ENCODE data around the gene EYA2. TPM values are rescaled to one million over a fixed set of nuclear protein-coding genes. Genes with fewer than 3 reads are reported as not detected.

The EYA2 gene
- total and polyA plus RNA-seq, 2 donors (not counting 1 experiment from before 2014, with no cell fraction given) = 1.1 to 2.8 TPM

GRCh38 chr20:46994341-46994740 lies 99.7 kb downstream of the EYA2 start:
- Histone ChIP-seq H3K4me2 (replicated peaks; ENCODE audit: low read depth, low read length, poor library complexity, severe bottlenecking) (peak overlapping the region; percentile 64), H3K27me3 (replicated peaks in 1 of 4; ENCODE audit: control extremely low read depth in 1 of 4, control insufficient read depth in 3 of 4, insufficient read depth in 4 of 4, low read length in 3 of 4) (peaks cover 0 to 5% (median 0%) of the 10 kb centered on the region in 4 experiments), H3K79me2 (ENCODE audit: control insufficient read depth, insufficient read depth, low read length) (no peaks in the 10 kb centered on the region), H2AFZ (ENCODE audit: insufficient read depth, low read depth, low read length, poor library complexity, severe bottlenecking) (peak overlapping the region; percentile 77), H3K4me1 (ENCODE audit: control insufficient read depth in 2 of 2, insufficient read depth in 2 of 2, low read length in 2 of 2) (peaks cover 0 to 3% of the 10 kb centered on the region in 2 donors), H3K4me3 (ENCODE audit: control extremely low read depth in 1 of 5, extremely low read depth in 1 of 5, insufficient read depth in 1 of 5, low read depth in 2 of 5, low read length in 4 of 5) (peak overlapping the region in 3 of 5 experiments; percentile 21 to 51 (median 48)), H3K9me3 (ENCODE audit: control extremely low read depth in 1 of 3, control insufficient read depth in 2 of 3, insufficient read depth in 1 of 3, low read length in 2 of 3) (no peaks in the 10 kb centered on the region), H3K36me3 (replicated peaks in 1 of 2; ENCODE audit: control extremely low read depth in 1 of 2, control insufficient read depth in 1 of 2, extremely low read depth in 1 of 2, insufficient read depth in 2 of 2, low read length in 1 of 2) (no peaks in the 10 kb centered on the region), H3K27ac (ENCODE audit: low read length in 2 of 2) (no peak overlapping the region), H4K20me1 (ENCODE audit: control insufficient read depth, insufficient read depth, low read length, poor library complexity, severe bottlenecking) (no peaks in the 10 kb centered on the region), H3K9ac (ENCODE audit: low read length) (peak overlapping the region; percentile 53)
- ATAC-seq (ENCODE audit: low read depth) (peak; percentile 61), DNase-seq (peak; percentile 50)
- no peak for TF ChIP-seq EZH2 (IDR thresholded peaks at IDR 0.05; ENCODE audit: borderline replicate concordance, insufficient read depth, low read depth, low read length, poor library complexity, severe bottlenecking)
- no peak for TF ChIP-seq CTCF (IDR thresholded peaks at IDR 0.05)
- Mint-ChIP-seq H3K4me3 (peak overlapping the region; percentile 85), H3K9me3 (ENCODE audit: insufficient read depth) (no peaks in the 10 kb centered on the region), H3K27me3 (peaks cover 31% of the 10 kb centered on the region), H3K27ac (peak overlapping the region; percentile 22), H3K4me1 (peaks cover 10% of the 10 kb centered on the region)
- CTCF ChIA-PET = no interaction called here
- intact Hi-C loops (cut with micrococcal nuclease) = no loop called here
- WGBS (ENCODE audit: insufficient coverage) = 0% methylated on average over 4 of the region's 5 CpGs
- POLR2A ChIA-PET = no interaction called here

- H3K4me3 Mint-ChIP-seq = no peak overlapping the region
- intact Hi-C loops (cut with micrococcal nuclease) = no loop called here
- H4K20me1 ChIP-seq (ENCODE audit: control insufficient read depth, insufficient read depth, low read length, poor library complexity, severe bottlenecking) = no peaks in the 10 kb centered on the region
These were observed 101.0 kb downstream of the EYA2 start for GRCh38 chr20:46995561-46996142.

More at GRCh38 chr20:46995561-46996142, 101.0 kb downstream of the EYA2 start:
- Histone ChIP-seq H3K9ac (ENCODE audit: low read length) (no peak overlapping the region), H3K79me2 (ENCODE audit: control insufficient read depth, insufficient read depth, low read length) (no peaks in the 10 kb centered on the region), H3K27me3 (replicated peaks in 1 of 4; ENCODE audit: control extremely low read depth in 1 of 4, control insufficient read depth in 3 of 4, insufficient read depth in 4 of 4, low read length in 3 of 4) (peaks cover 0 to 5% (median 0%) of the 10 kb centered on the region in 4 experiments), H3K4me1 (ENCODE audit: control insufficient read depth in 2 of 2, insufficient read depth in 2 of 2, low read length in 2 of 2) (peaks cover 0 to 3% of the 10 kb centered on the region in 2 donors), H3K36me3 (replicated peaks in 1 of 2; ENCODE audit: control extremely low read depth in 1 of 2, control insufficient read depth in 1 of 2, extremely low read depth in 1 of 2, insufficient read depth in 2 of 2, low read length in 1 of 2) (no peaks in the 10 kb centered on the region), H3K27ac (ENCODE audit: low read length in 2 of 2) (no peak overlapping the region), H3K4me3 (ENCODE audit: control extremely low read depth in 1 of 5, extremely low read depth in 1 of 5, insufficient read depth in 1 of 5, low read depth in 2 of 5, low read length in 4 of 5) (no peak overlapping the region), H2AFZ (ENCODE audit: insufficient read depth, low read depth, low read length, poor library complexity, severe bottlenecking) (no peak overlapping the region), H3K4me2 (replicated peaks; ENCODE audit: low read depth, low read length, poor library complexity, severe bottlenecking) (no peak overlapping the region), H3K9me3 (ENCODE audit: control extremely low read depth in 1 of 3, control insufficient read depth in 2 of 3, insufficient read depth in 1 of 3, low read length in 2 of 3) (no peaks in the 10 kb centered on the region)
- ATAC-seq (ENCODE audit: low read depth) = no peak
- Mint-ChIP-seq H3K27ac (no peak overlapping the region), H3K27me3 (peaks cover 19% of the 10 kb centered on the region), H3K9me3 (ENCODE audit: insufficient read depth) (no peaks in the 10 kb centered on the region), H3K4me1 (peaks cover 10% of the 10 kb centered on the region)
- ChIA-PET CTCF (no interaction called here), POLR2A (no interaction called here)
- WGBS (ENCODE audit: insufficient coverage) = no CpG with 5 or more reads among the region's 5 CpGs
- TF ChIP-seq CTCF (IDR thresholded peaks at IDR 0.05) = no peak
- TF ChIP-seq EZH2 (IDR thresholded peaks at IDR 0.05; ENCODE audit: borderline replicate concordance, insufficient read depth, low read depth, low read length, poor library complexity, severe bottlenecking) = no peak
- DNase-seq = no peak

All from B cell (primary cell).